ENCODE data around the gene GALE. TPM values are rescaled to one million over a fixed set of nuclear protein-coding genes. Genes with fewer than 3 reads are reported as not detected.
"Not testable (repeated sequence)": the region's sequence is repeated elsewhere in the genome, so short reads cannot be mapped to it uniquely, and the experiment has no call there.

Gene GALE
- total RNA-seq = 10 to 100 TPM; 14.5 to 17.4 TPM

- peak within 1 kb of the TSS; percentile 91 for H3K27ac Mint-ChIP-seq
- no peaks in the 10 kb centered on the region for H3K9me3 Mint-ChIP-seq
- ChIA-PET CTCF (interaction anchor here (0.9 to 3.1 kb wide), 7 partner anchors 10 to 274 kb away, joined by 3 to 27 read pairs (median 4); partner anchors contain the start of genes PITHD1 and RPL11), POLR2A (no interaction called here)
- no peaks in the 10 kb centered on the region for H3K27me3 Mint-ChIP-seq
- DNase-seq = peak; percentile 98
- peaks cover 9% of the 10 kb centered on the region for H3K36me3 Mint-ChIP-seq (ENCODE audit: low read depth)
- peaks cover 20% of the 10 kb centered on the region for H3K4me1 Mint-ChIP-seq
- peak within 1 kb of the TSS; percentile 95 for H3K4me3 Mint-ChIP-seq
Measured at GRCh38 chr1:23800400-23801337, at the start of gene GALE. Gene GALE (minus strand): TSS chr1:23800754. CDS start chr1:23799007, 1,747 bp downstream.

- Mint-ChIP-seq H3K27me3 (no peaks in the 10 kb centered on the region), H3K4me3 (no peak overlapping the region), H3K36me3 (ENCODE audit: low read depth) (peaks cover 26% of the 10 kb centered on the region), H3K27ac (no peak overlapping the region), H3K9me3 (peaks cover 13% of the 10 kb centered on the region), H3K4me1 (no peaks in the 10 kb centered on the region)
- CTCF ChIA-PET = interaction anchor here (0.6 to 0.7 kb wide), 2 partner anchors 194 to 297 kb away, joined by 4 read pairs; no protein-coding TSS in a partner anchor
- POLR2A ChIA-PET = no interaction called here
- DNase-seq = no peak
Measured at GRCh38 chr1:23848673-23849616, 48.4 kb upstream of the GALE start.

- not testable (repeated sequence) for H3K4me1 Mint-ChIP-seq
Measured at GRCh38 chr1:23847482-23848095, 47.0 kb upstream of the GALE start.

GRCh38 chr1:23845163-23845562 is 44.6 kb upstream of the GALE start:
- peaks cover 24% of the 10 kb centered on the region for H3K36me3 Mint-ChIP-seq (ENCODE audit: low read depth)
- H3K27ac Mint-ChIP-seq = no peak overlapping the region
- H3K4me3 Mint-ChIP-seq = no peak overlapping the region
- CTCF ChIA-PET = interaction anchor here (0.6 to 1.3 kb wide), 2 partner anchors 16 to 152 kb away, joined by 3 to 5 read pairs; no protein-coding TSS in a partner anchor
- no peak for DNase-seq
- peaks cover 3% of the 10 kb centered on the region for H3K27me3 Mint-ChIP-seq
- peaks cover 13% of the 10 kb centered on the region for H3K9me3 Mint-ChIP-seq
- POLR2A ChIA-PET = no interaction called here
- no peaks in the 10 kb centered on the region for H3K4me1 Mint-ChIP-seq

More at GRCh38 chr1:23847482-23848095, 47.0 kb upstream of the GALE start:
- CTCF ChIA-PET, H3K4me3 Mint-ChIP-seq, H3K27ac Mint-ChIP-seq, POLR2A ChIA-PET, H3K27me3 Mint-ChIP-seq, DNase-seq: not testable (repeated sequence)
- Mint-ChIP-seq H3K9me3 (peaks cover 13% of the 10 kb centered on the region), H3K36me3 (ENCODE audit: low read depth) (peaks cover 24% of the 10 kb centered on the region)

GRCh38 chr1:23843644-23844043 is 43.1 kb upstream of the GALE start:
- DNase-seq = no peak
- peaks cover 3% of the 10 kb centered on the region for H3K27me3 Mint-ChIP-seq
- ChIA-PET CTCF (interaction anchor here (1.3 kb wide), 1 partner anchor 15 kb away, joined by 5 read pairs; no protein-coding TSS in a partner anchor), POLR2A (no interaction called here)
- peaks cover 24% of the 10 kb centered on the region for H3K36me3 Mint-ChIP-seq (ENCODE audit: low read depth)
- peaks cover 13% of the 10 kb centered on the region for H3K9me3 Mint-ChIP-seq
- no peak overlapping the region for H3K4me3 Mint-ChIP-seq
- peaks cover under 1% of the 10 kb centered on the region for H3K4me1 Mint-ChIP-seq
- H3K27ac Mint-ChIP-seq = no peak overlapping the region

- Mint-ChIP-seq H3K36me3 (ENCODE audit: low read depth) (no peaks in the 10 kb centered on the region), H3K9me3 (no peaks in the 10 kb centered on the region), H3K27ac (peak overlapping the region; percentile 27), H3K4me1 (peaks cover 11% of the 10 kb centered on the region), H3K27me3 (peaks cover 8% of the 10 kb centered on the region), H3K4me3 (peak overlapping the region; percentile 62)
- peak; percentile 75 for DNase-seq
- CTCF ChIA-PET = no interaction called here
- POLR2A ChIA-PET = no interaction called here
Measured at GRCh38 chr1:23838401-23838866, 37.9 kb upstream of the GALE start.

- Mint-ChIP-seq H3K27me3 (peaks cover 8% of the 10 kb centered on the region), H3K9me3 (no peaks in the 10 kb centered on the region), H3K27ac (no peak overlapping the region), H3K4me1 (peaks cover 11% of the 10 kb centered on the region), H3K36me3 (ENCODE audit: low read depth) (no peaks in the 10 kb centered on the region), H3K4me3 (peak overlapping the region; percentile 62)
- DNase-seq = no peak
- POLR2A ChIA-PET = no interaction called here
- CTCF ChIA-PET = no interaction called here
Measured at GRCh38 chr1:23837908-23838307, 37.4 kb upstream of the GALE start.

GRCh38 chr1:23836037-23836436 is 35.5 kb upstream of the GALE start:
- POLR2A ChIA-PET = no interaction called here

GRCh38 chr1:23834156-23834555 is 33.6 kb upstream of the GALE start:
- DNase-seq; H3K4me3 Mint-ChIP-seq; H3K9me3 Mint-ChIP-seq; H3K27me3 Mint-ChIP-seq; POLR2A ChIA-PET; H3K27ac Mint-ChIP-seq; H3K36me3 Mint-ChIP-seq (ENCODE audit: low read depth): not testable (repeated sequence)
- H3K4me1 Mint-ChIP-seq = peaks cover 11% of the 10 kb centered on the region
- CTCF ChIA-PET = interaction anchor here (2.1 kb wide), 1 partner anchor 24 kb away, joined by 7 read pairs; no protein-coding TSS in a partner anchor

More at GRCh38 chr1:23836037-23836436, 35.5 kb upstream of the GALE start:
- H3K27me3 Mint-ChIP-seq = peaks cover 6% of the 10 kb centered on the region
- H3K4me1 Mint-ChIP-seq = peaks cover 11% of the 10 kb centered on the region
- H3K36me3 Mint-ChIP-seq (ENCODE audit: low read depth) = no peaks in the 10 kb centered on the region
- CTCF ChIA-PET = no interaction called here
- no peak for DNase-seq
- H3K27ac Mint-ChIP-seq = no peak overlapping the region
- no peaks in the 10 kb centered on the region for H3K9me3 Mint-ChIP-seq
- no peak overlapping the region for H3K4me3 Mint-ChIP-seq

GRCh38 chr1:23827717-23828116 is 27.2 kb upstream of the GALE start:
- no peak overlapping the region for H3K4me3 Mint-ChIP-seq
- ChIA-PET POLR2A (no interaction called here), CTCF (interaction anchor here (0.6 to 2.0 kb wide), 2 partner anchors 17 to 246 kb away, joined by 6 to 10 read pairs; no protein-coding TSS in a partner anchor)
- H3K9me3 Mint-ChIP-seq = no peaks in the 10 kb centered on the region
- H3K27me3 Mint-ChIP-seq = no peaks in the 10 kb centered on the region
- H3K36me3 Mint-ChIP-seq (ENCODE audit: low read depth) = peaks cover 2% of the 10 kb centered on the region
- no peak for DNase-seq
- H3K4me1 Mint-ChIP-seq = peaks cover 21% of the 10 kb centered on the region
- no peak overlapping the region for H3K27ac Mint-ChIP-seq

- H3K27me3 Mint-ChIP-seq; H3K27ac Mint-ChIP-seq; H3K9me3 Mint-ChIP-seq; DNase-seq; POLR2A ChIA-PET; H3K4me3 Mint-ChIP-seq; H3K36me3 Mint-ChIP-seq (ENCODE audit: low read depth): not testable (repeated sequence)
- H3K4me1 Mint-ChIP-seq = peaks cover 21% of the 10 kb centered on the region
- CTCF ChIA-PET = interaction anchor here (0.6 kb wide), 1 partner anchor 100 kb away, joined by 3 read pairs; no protein-coding TSS in a partner anchor
Measured at GRCh38 chr1:23826590-23826989, 26.0 kb upstream of the GALE start.
